A549 treated with AZD9567 at 1 μM for 4 hours (cell line): Measurements from ENCODE around the gene FMO3. TPM values are rescaled to one million over a fixed set of nuclear protein-coding genes. Genes with fewer than 3 reads are reported as not detected.

ENCODE experiments used
- total RNA-seq: library from RNA; stranded (reverse); fragments of 200-300 nt; extraction: Qiagen RNA extraction; gene quantifications from 5 replicates; pipeline ENCODE4 v1.2.3, GENCODE V29; 2022; ENCODE audit not compliant: insufficient read depth

The FMO3 gene
- total RNA-seq, result not detected in 5 replicates

DNA sequence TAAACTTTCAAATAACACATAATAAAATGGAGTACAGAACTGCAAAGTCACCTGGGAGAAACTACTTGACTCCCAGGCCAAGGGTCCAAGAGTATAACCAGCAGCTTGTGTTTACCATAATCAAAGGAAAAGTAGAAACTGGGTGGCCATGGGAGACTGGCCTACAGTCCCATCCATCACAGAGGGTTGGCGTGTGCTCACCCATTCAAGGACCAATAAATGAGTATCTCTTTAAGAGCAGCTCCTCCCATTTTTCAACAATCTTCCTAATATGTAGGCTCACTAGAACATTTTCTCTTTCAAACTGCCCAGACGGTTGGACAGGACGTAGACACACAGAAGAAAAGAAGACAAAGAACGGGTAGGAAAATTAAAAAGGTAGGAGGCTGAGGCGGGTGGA lies at the start of gene FMO3:
Gene FMO3 (plus strand): TSS at position 302 of the 400 bp plus-strand sequence. CDS start 1,754 bp downstream, outside the sequence.

Other genes starting within 250 kb of the FMO3 start
- gene MROH9, start 155.4 kb upstream of the FMO3 start, total RNA-seq, result not detected in 5 replicates
- gene FMO2, start 94.4 kb downstream of the FMO3 start, total RNA-seq, result not detected in 5 replicates
- gene FMO1, start 157.6 kb downstream of the FMO3 start, total RNA-seq, result not detected in 5 replicates
- gene FMO4, start 223.3 kb downstream of the FMO3 start, total RNA-seq, result 0.28 to 0.45 TPM (median 0.35 TPM) in 4 of 5 replicates, not detected in the other